AG09319 (cell line): ENCODE results near the gene MEOX1.

Experiments
- DNase-seq: peaks from one replicate; pipeline ENCODE4 v3.0.0-alpha.2; 2010; ENCODE audit warnings: low read depth; ENCODE audit errors: extremely low read depth
- CTCF ChIP-seq: IDR thresholded peaks from 2 replicates; pipeline ENCODE4 v1.5.1; 2011; ENCODE audit warnings: low read depth, mild to moderate bottlenecking, inconsistent platforms, low read length, moderate library complexity

The MEOX1 gene

GRCh38 chr17:43627653-43628052, 34.1 kb downstream of the MEOX1 start:
- TF ChIP-seq CTCF = no peak
- DNase-seq = no peak

GRCh38 chr17:43626023-43626422, 35.7 kb downstream of the MEOX1 start:
- DNase-seq = no peak
- TF ChIP-seq CTCF = no peak

- no peak for TF ChIP-seq CTCF
- DNase-seq = no peak
These were observed 36.1 kb downstream of the MEOX1 start for GRCh38 chr17:43625606-43626005.

GRCh38 chr17:43620581-43620980, 41.1 kb downstream of the MEOX1 start:
- no peak for DNase-seq
- TF ChIP-seq CTCF = no peak

GRCh38 chr17:43620147-43620546, 41.6 kb downstream of the MEOX1 start:
- TF ChIP-seq CTCF = no peak
- no peak for DNase-seq

GRCh38 chr17:43619705-43620104, 42.0 kb downstream of the MEOX1 start:
- no peak for TF ChIP-seq CTCF
- DNase-seq = no peak

GRCh38 chr17:43618276-43618675, 43.4 kb downstream of the MEOX1 start:
- DNase-seq = no peak
- no peak for TF ChIP-seq CTCF
